Urothelium cell line (cell line): ENCODE data around the gene LTBP1.

Experiments
- DNase-seq: peaks from one replicate; pipeline ENCODE4 v3.0.0; 2011; ENCODE audit warnings: low spot score, mixed read lengths
- FAIRE-seq: peaks from 2 replicates; lab custom pipeline; 2011; peaks lifted over from hg19 to GRCh38; lab: Jason Lieb, UNC

Gene LTBP1

GRCh38 chr2:32931945-32932709, 14.6 kb upstream of the LTBP1 start:
- no peak for DNase-seq
- FAIRE-seq = no peak

- DNase-seq (no peak), FAIRE-seq (no peak)
These were observed 13.7 kb upstream of the LTBP1 start for GRCh38 chr2:32932825-32933755.

GRCh38 chr2:32933756-32934095, 13.0 kb upstream of the LTBP1 start:
- FAIRE-seq = no peak
- DNase-seq = no peak

GRCh38 chr2:32937602-32938448, 8.9 kb upstream of the LTBP1 start:
- FAIRE-seq (no peak), DNase-seq (peak; percentile 28)

- FAIRE-seq (no peak), DNase-seq (no peak)
These were observed 7.8 kb upstream of the LTBP1 start for GRCh38 chr2:32938934-32939333.

- DNase-seq (no peak), FAIRE-seq (no peak)
These were observed 6.3 kb upstream of the LTBP1 start for GRCh38 chr2:32940316-32940997.

GRCh38 chr2:32941944-32942690, 4.6 kb upstream of the LTBP1 start:
- no peak for DNase-seq

GRCh38 chr2:32942793-32943485, 3.8 kb upstream of the LTBP1 start:
- no peak for DNase-seq
- FAIRE-seq = no peak

More at GRCh38 chr2:32941944-32942690, 4.6 kb upstream of the LTBP1 start:
- no peak for FAIRE-seq

GRCh38 chr2:32945286-32945685, 1.5 kb upstream of the LTBP1 start:
- DNase-seq (no peak), FAIRE-seq (no peak)

GRCh38 chr2:32947076-32947483, 327 bp downstream of the LTBP1 start:
- no peak for FAIRE-seq
- DNase-seq = peak; percentile 55

- FAIRE-seq (no peak), DNase-seq (peak; percentile 63)
These were observed 861 bp downstream of the LTBP1 start for GRCh38 chr2:32947484-32948143.

GRCh38 chr2:32948266-32948665, 1.5 kb downstream of the LTBP1 start:
- DNase-seq (no peak), FAIRE-seq (no peak)

- DNase-seq (no peak), FAIRE-seq (no peak)
These were observed 2.5 kb downstream of the LTBP1 start for GRCh38 chr2:32949260-32949659.

GRCh38 chr2:32951672-32952071, 4.9 kb downstream of the LTBP1 start:
- FAIRE-seq = no peak
- no peak for DNase-seq

GRCh38 chr2:32952761-32953476, 6.2 kb downstream of the LTBP1 start:
- FAIRE-seq = no peak

GRCh38 chr2:32954206-32954605, 7.5 kb downstream of the LTBP1 start:
- no peak for FAIRE-seq

More at GRCh38 chr2:32952761-32953476, 6.2 kb downstream of the LTBP1 start:
- DNase-seq = no peak

GRCh38 chr2:32958821-32959220, 12.1 kb downstream of the LTBP1 start:
- DNase-seq (no peak), FAIRE-seq (no peak)

More at GRCh38 chr2:32954206-32954605, 7.5 kb downstream of the LTBP1 start:
- no peak for DNase-seq

- FAIRE-seq (no peak), DNase-seq (no peak)
These were observed 13.5 kb downstream of the LTBP1 start for GRCh38 chr2:32960238-32960637.
